Measurements from ENCODE around the gene KLK4.

The KLK4 gene

GRCh38 chr19:50911206-50912101 is at the start of gene KLK4:
KLK4 (minus strand) TSS chr19:50911395; CDS start chr19:50910738, 657 bp downstream.
- no peak for DNase-seq

GRCh38 chr19:50959731-50960500 is 48.7 kb upstream of the KLK4 start:
- DNase-seq: no peak

GRCh38 chr19:50957587-50957986 is 46.4 kb upstream of the KLK4 start:
- DNase-seq: no peak

- DNase-seq: no peak
Measured at GRCh38 chr19:50952910-50953309, 41.7 kb upstream of the KLK4 start, which contains the start of gene KLK5. KLK5 (minus strand) TSS chr19:50953038; CDS start chr19:50952657, 381 bp downstream.

GRCh38 chr19:50949861-50950260 is 38.7 kb upstream of the KLK4 start:
- no peak for DNase-seq

- no peak for DNase-seq
Measured at GRCh38 chr19:50947123-50947522, 35.9 kb upstream of the KLK4 start.

GRCh38 chr19:50944795-50945194 is 33.6 kb upstream of the KLK4 start:
- no peak for DNase-seq

GRCh38 chr19:50943074-50943828 is 32.1 kb upstream of the KLK4 start:
- no peak for DNase-seq

- no peak for DNase-seq
Measured at GRCh38 chr19:50939596-50939995, 28.4 kb upstream of the KLK4 start.

- DNase-seq: no peak
Measured at GRCh38 chr19:50933640-50934039, 22.4 kb upstream of the KLK4 start.

- no peak for DNase-seq
Measured at GRCh38 chr19:50932690-50933083, 21.5 kb upstream of the KLK4 start.

- DNase-seq: no peak
Measured at GRCh38 chr19:50932018-50932689, 21.0 kb upstream of the KLK4 start.

GRCh38 chr19:50931023-50931422 is 19.8 kb upstream of the KLK4 start:
- no peak for DNase-seq

GRCh38 chr19:50928831-50929230 is 17.6 kb upstream of the KLK4 start:
- DNase-seq: no peak

- no peak for DNase-seq
Measured at GRCh38 chr19:50926144-50926543, 14.9 kb upstream of the KLK4 start.

- DNase-seq: no peak
Measured at GRCh38 chr19:50925734-50926133, 14.5 kb upstream of the KLK4 start.

- DNase-seq: no peak
Measured at GRCh38 chr19:50924586-50924985, 13.4 kb upstream of the KLK4 start.

GRCh38 chr19:50922317-50922853 is 11.2 kb upstream of the KLK4 start:
- DNase-seq: peak; percentile 79

- no peak for DNase-seq
Measured at GRCh38 chr19:50921426-50922316, 10.5 kb upstream of the KLK4 start.

- no peak for DNase-seq
Measured at GRCh38 chr19:50916069-50916468, 4.9 kb upstream of the KLK4 start.
